ENCODE measurements around the gene ZNF644.
"Not testable (repeated sequence)": the region's sequence is repeated elsewhere in the genome, so short reads cannot be mapped to it uniquely, and the experiment has no call there.

The ZNF644 gene

GRCh38 chr1:90977522-90977921 is 44.3 kb downstream of the ZNF644 start:
- no peak for DNase-seq

- no peak for DNase-seq
Observed at GRCh38 chr1:90973897-90974798, 47.7 kb downstream of the ZNF644 start.

GRCh38 chr1:90970208-90970607 is 51.6 kb downstream of the ZNF644 start:
- DNase-seq = no peak

- no peak for DNase-seq
Observed at GRCh38 chr1:90969241-90969640, 52.6 kb downstream of the ZNF644 start.

GRCh38 chr1:90964444-90965035 is 57.3 kb downstream of the ZNF644 start:
- DNase-seq = peak; percentile 6 to 39

GRCh38 chr1:90963651-90964050 is 58.2 kb downstream of the ZNF644 start:
- no peak for DNase-seq

- no peak for DNase-seq
Observed at GRCh38 chr1:90963236-90963635, 58.6 kb downstream of the ZNF644 start.

GRCh38 chr1:90959352-90960206 is 62.3 kb downstream of the ZNF644 start:
- no peak for DNase-seq

- no peak for DNase-seq
Observed at GRCh38 chr1:90957497-90957896, 64.3 kb downstream of the ZNF644 start.

GRCh38 chr1:90955769-90956168 is 66.1 kb downstream of the ZNF644 start:
- no peak for DNase-seq

GRCh38 chr1:90952906-90953305 is 68.9 kb downstream of the ZNF644 start:
- DNase-seq = no peak

GRCh38 chr1:90951009-90951408 is 70.8 kb downstream of the ZNF644 start:
- DNase-seq = no peak

GRCh38 chr1:90948301-90948700 is 73.5 kb downstream of the ZNF644 start:
- DNase-seq = no peak

GRCh38 chr1:90946630-90947029 is 75.2 kb downstream of the ZNF644 start:
- DNase-seq = peak in 1 of 2 experiments; percentile 6

GRCh38 chr1:90945287-90945686 is 76.5 kb downstream of the ZNF644 start:
- DNase-seq = no peak

- DNase-seq = peak in 1 of 2 experiments; percentile 47
Observed at GRCh38 chr1:90943966-90944365, 77.9 kb downstream of the ZNF644 start.

- DNase-seq = no peak
Observed at GRCh38 chr1:90940746-90941145, 81.1 kb downstream of the ZNF644 start.

- DNase-seq = no peak
Observed at GRCh38 chr1:90936731-90937130, 85.1 kb downstream of the ZNF644 start.

GRCh38 chr1:90936061-90936460 is 85.8 kb downstream of the ZNF644 start:
- no peak for DNase-seq

GRCh38 chr1:90928231-90928630 is 93.6 kb downstream of the ZNF644 start:
- not testable (repeated sequence) for DNase-seq

- not testable (repeated sequence) for DNase-seq
Observed at GRCh38 chr1:90927674-90928073, 94.2 kb downstream of the ZNF644 start.

GRCh38 chr1:90926971-90927370 is 94.9 kb downstream of the ZNF644 start:
- no peak for DNase-seq

All from NCI-H2081 (cell line).